IMR-90 (cell line): ENCODE results near the gene RIC8B. TPM values are rescaled to one million over a fixed set of nuclear protein-coding genes. Genes with fewer than 3 reads are reported as not detected.

ENCODE experiments used
- ATAC-seq: fragments of 200-7000 bp; cut with Tn5 transposase; 2 replicates; pipeline ENCODE4 v1.9.1; 2020; ENCODE audit warnings: low read depth, mild to moderate bottlenecking, moderate library complexity
- BruUV-seq: library from RNA; stranded (reverse); fragments of 400-500 nt; replicated peaks from 2 replicates; lab custom pipeline; 2021; lab: Mats Ljungman, UMichigan
- CTCF ChIA-PET: fragments of 300-600 bp; formaldehyde crosslinking; extraction: SDS; loops from one replicate; lab custom pipeline; 2021; ENCODE audit warnings: antibody characterized with exemption; lab: Yijun Ruan, JAX
- POLR2A ChIA-PET: fragments of 300-600 bp; sonication (Branson Sonifier 250); formaldehyde crosslinking; loops from one replicate; lab custom pipeline; 2022; ENCODE audit warnings: antibody characterized with exemption; ENCODE audit not compliant: unreplicated experiment; lab: Charles Lee
- DNase-seq: peaks from one replicate; pipeline ENCODE4 v3.0.0; 2013
- H2AFZ ChIP-seq: replicated peaks from 2 replicates; pipeline ENCODE3; 2013; ENCODE audit warnings: low read length, mild to moderate bottlenecking; ENCODE audit not compliant: poor library complexity
- H2AK5ac ChIP-seq: 2 replicates; pipeline ENCODE4 v1.6.1; 2013; ENCODE audit warnings: low read depth, low read length, inconsistent platforms
- H2AK9ac ChIP-seq: replicated peaks from 2 replicates; pipeline ENCODE3; 2013; ENCODE audit warnings: mild to moderate bottlenecking, low read depth, low read length, moderate library complexity; ENCODE audit not compliant: poor library complexity
- H2BK120ac ChIP-seq: 2 replicates; pipeline ENCODE4 v1.6.1; 2013; ENCODE audit warnings: low read depth, low read length, inconsistent platforms
- H2BK15ac ChIP-seq: 3 replicates; pipeline ENCODE4 v1.6.1; 2013; ENCODE audit warnings: low read depth, low read length, inconsistent platforms
- H2BK20ac ChIP-seq: 2 replicates; pipeline ENCODE4 v1.6.1; 2013; ENCODE audit warnings: low read depth, mild to moderate bottlenecking, inconsistent platforms, low read length, moderate library complexity
- H2BK5ac ChIP-seq: 2 replicates; pipeline ENCODE4 v1.6.1; 2013; ENCODE audit warnings: mild to moderate bottlenecking, low read depth, low read length, inconsistent platforms; ENCODE audit not compliant: poor library complexity, severe bottlenecking
- H3K14ac ChIP-seq: replicated peaks from 2 replicates; pipeline ENCODE4 v1.6.1; 2013; ENCODE audit warnings: low read depth, low read length, inconsistent platforms
- H3K18ac ChIP-seq: 2 replicates; pipeline ENCODE4 v1.6.1; 2013; ENCODE audit warnings: low read depth, low read length, control low read depth
- H3K23ac ChIP-seq: 2 replicates; pipeline ENCODE4 v1.6.1; 2013; ENCODE audit warnings: low read depth, low read length, inconsistent platforms
- H3K27ac ChIP-seq: 2 replicates; pipeline ENCODE4 v1.5.1; 2013; ENCODE audit warnings: mild to moderate bottlenecking, control low read depth, low read length; ENCODE audit not compliant: insufficient read depth
- H3K27me3 ChIP-seq: 2 replicates; pipeline ENCODE4 v1.6.1; 2013; ENCODE audit warnings: low read length; ENCODE audit not compliant: control insufficient read depth, insufficient read depth
- H3K36me3 ChIP-seq: 2 replicates; pipeline ENCODE4 v1.6.1; 2013; ENCODE audit warnings: low read length, mixed read lengths; ENCODE audit not compliant: control insufficient read depth, insufficient read depth
- H3K4ac ChIP-seq: 2 replicates; pipeline ENCODE4 v1.6.1; 2013; ENCODE audit warnings: low read depth, low read length, inconsistent platforms
- H3K4me1 ChIP-seq: 2 replicates; pipeline ENCODE4 v1.6.1; 2013; ENCODE audit warnings: low read length, mixed read lengths; ENCODE audit not compliant: control insufficient read depth, insufficient read depth
- H3K4me2 ChIP-seq: 2 replicates; pipeline ENCODE4 v1.6.1; 2013; ENCODE audit warnings: low read depth, mild to moderate bottlenecking, control low read depth, low read length, moderate library complexity
- H3K4me3 ChIP-seq: 2 replicates; pipeline ENCODE4 v1.5.1; 2013; ENCODE audit warnings: low read depth, mild to moderate bottlenecking, control low read depth, low read length, moderate library complexity; ENCODE audit not compliant: insufficient read depth
- H3K56ac ChIP-seq: 2 replicates; pipeline ENCODE4 v1.6.1; 2013; ENCODE audit warnings: low read length, inconsistent platforms; ENCODE audit not compliant: insufficient read depth; ENCODE audit errors: extremely low read depth
- H3K79me1 ChIP-seq, 2 experiments: 2 replicates each; pipeline ENCODE4 v1.6.1; 2013; ENCODE audit warnings: low read length in 2 of 2, inconsistent platforms in 1 of 2, low read depth in 1 of 2
- H3K9ac ChIP-seq: 2 replicates; pipeline ENCODE4 v1.6.1; 2013; ENCODE audit warnings: low read depth, low read length, control low read depth
- H3K9me1 ChIP-seq: 2 replicates; pipeline ENCODE4 v1.6.1; 2013; ENCODE audit warnings: low read length, inconsistent platforms; ENCODE audit not compliant: insufficient read depth
- H3K9me3 ChIP-seq: 2 replicates; pipeline ENCODE4 v1.6.1; 2013; ENCODE audit warnings: low read length; ENCODE audit not compliant: control insufficient read depth, insufficient read depth
- H4K20me1 ChIP-seq: 2 replicates; pipeline ENCODE4 v1.6.1; 2013; ENCODE audit warnings: low read length, inconsistent platforms; ENCODE audit not compliant: insufficient read depth
- H4K5ac ChIP-seq: 2 replicates; pipeline ENCODE4 v1.6.1; 2013; ENCODE audit warnings: mild to moderate bottlenecking, low read depth, low read length, control low read depth
- H4K8ac ChIP-seq, 2 experiments: 2 replicates each; pipeline ENCODE4 v1.6.1; 2013; ENCODE audit warnings: low read depth in 2 of 2, low read length in 2 of 2, control low read depth in 1 of 2, inconsistent platforms in 1 of 2
- H4K91ac ChIP-seq: 2 replicates; pipeline ENCODE4 v1.6.1; 2013; ENCODE audit warnings: low read depth, low read length, inconsistent platforms; ENCODE audit not compliant: insufficient read depth
- CEBPB ChIP-seq: IDR thresholded peaks from 2 replicates; pipeline ENCODE4 v1.6.1; 2012; ENCODE audit warnings: low read depth, low read length, improper control_type of control experiment
- CTCF ChIP-seq: conservative IDR thresholded peaks from 2 replicates; pipeline ENCODE4 v1.5.1; 2012; ENCODE audit warnings: mild to moderate bottlenecking, low read depth, low read length, improper control_type of control experiment
- FOS ChIP-seq: fragments of 150-350 bp; IDR thresholded peaks from 2 replicates; pipeline ENCODE4 v1.6.1; 2016; ENCODE audit warnings: low read depth, low read length
- MAFK ChIP-seq: IDR thresholded peaks from 2 replicates; pipeline ENCODE4 v1.6.1; 2012; ENCODE audit warnings: low read depth, low read length, improper control_type of control experiment
- NFE2L2 ChIP-seq: fragments of 150-350 bp; IDR thresholded peaks from 2 replicates; pipeline ENCODE4 v1.6.1; 2016; ENCODE audit warnings: low read depth, mild to moderate bottlenecking, low read length
- RCOR1 ChIP-seq: IDR thresholded peaks from 2 replicates; pipeline ENCODE4 v1.6.1; 2012; ENCODE audit warnings: mild to moderate bottlenecking, low read length, improper control_type of control experiment; ENCODE audit not compliant: insufficient replicate concordance
- RFX5 ChIP-seq: IDR thresholded peaks from 2 replicates; pipeline ENCODE4 v1.8.0; 2012; ENCODE audit warnings: low read depth, mild to moderate bottlenecking, low read length, moderate library complexity
- SMC3 ChIP-seq: fragments of 150-350 bp; IDR thresholded peaks from 2 replicates; pipeline ENCODE4 v1.6.1; 2016; ENCODE audit warnings: low read depth, mild to moderate bottlenecking, antibody characterized with exemption, low read length, moderate library complexity
- WGBS, 2 experiments: methylation state at CpG; one replicate each; pipeline versions ENCODE4 v1.1.5 to v1.1.7; 2013; ENCODE audit warnings: missing lambda C conversion rate in 2 of 2; ENCODE audit not compliant: insufficient read length in 1 of 2; ENCODE audit errors: extremely low coverage in 2 of 2; 5-methylcytosine and 5-hydroxymethylcytosine counted together
- dilution Hi-C: fragments of 300-500 bp; cut with HindIII; formaldehyde crosslinking; loops from one replicate; pipeline ENCODE4 v1.14.3; 2018; ENCODE audit warnings: low sequenced_read_pairs; ENCODE audit not compliant: unreplicated experiment
- in situ Hi-C: fragments of 300-500 bp; cut with MboI; formaldehyde crosslinking; loops from 3 replicates; pipeline ENCODE4 v1.14.3; 2019; ENCODE audit warnings: low sequenced_read_pairs, inconsistent platforms, mixed read lengths
- intact Hi-C: fragments of 100-400 bp; cut with micrococcal nuclease; formaldehyde crosslinking; loops from 2 replicates; pipeline ENCODE4 v1.10.0; 2022
- polyA plus RNA-seq, 3 experiments: library from polyadenylated mRNA; depleted of rRNA; stranded (reverse); fragments of >200 nt; gene quantifications; 2 replicates each; pipeline ENCODE4 v1.2.3, GENCODE V29; 2012; ENCODE audit warnings: low replicate concordance in 1 of 3
- total RNA-seq: library from RNA; depleted of rRNA; stranded (reverse); fragments of >200 nt; gene quantifications from 2 replicates; pipeline ENCODE4 v1.2.3, GENCODE V29; 2012
- TF ChIP-seq, protein P1 (sequence below): fragments of 150-350 bp; IDR thresholded peaks from 2 replicates; pipeline ENCODE4 v1.6.1; 2017; ENCODE audit warnings: mild to moderate bottlenecking, antibody characterized with exemption, low read length, low read depth

Gene RIC8B
- total and polyA plus RNA-seq, 2 of the 4 experiments (the other 2 are of a cell fraction), result 5.5 to 19.5 TPM

GRCh38 chr12:106878804-106879203, 104.3 kb downstream of the RIC8B start:
- dilution Hi-C loops, result no loop called here

More at GRCh38 chr12:106878804-106879203, 104.3 kb downstream of the RIC8B start:
- peaks cover 0 to 4% of the 10 kb centered on the region in 2 experiments; a peak in 1 of 4 replicates for H3K79me1 ChIP-seq
- H2BK120ac ChIP-seq, result no peak overlapping the region
- TF ChIP-seq SMC3 (no peak), NFE2L2 (no peak), CTCF (no peak), RCOR1 (no peak), FOS (no peak), RFX5 (no peak), MAFK (no peak), CEBPB (no peak)
- TF ChIP-seq, protein P1, sequence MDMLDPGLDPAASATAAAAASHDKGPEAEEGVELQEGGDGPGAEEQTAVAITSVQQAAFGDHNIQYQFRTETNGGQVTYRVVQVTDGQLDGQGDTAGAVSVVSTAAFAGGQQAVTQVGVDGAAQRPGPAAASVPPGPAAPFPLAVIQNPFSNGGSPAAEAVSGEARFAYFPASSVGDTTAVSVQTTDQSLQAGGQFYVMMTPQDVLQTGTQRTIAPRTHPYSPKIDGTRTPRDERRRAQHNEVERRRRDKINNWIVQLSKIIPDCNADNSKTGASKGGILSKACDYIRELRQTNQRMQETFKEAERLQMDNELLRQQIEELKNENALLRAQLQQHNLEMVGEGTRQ, result no peak
- no peaks in the 10 kb centered on the region for H3K4me1 ChIP-seq
- no peak overlapping the region for H2BK15ac ChIP-seq
- ATAC-seq, result no peak
- POLR2A ChIA-PET, result no interaction called here
- H2AFZ ChIP-seq, result no peak overlapping the region
- H4K20me1 ChIP-seq, result no peaks in the 10 kb centered on the region
- no peak overlapping the region for H2BK5ac ChIP-seq
- intact Hi-C loops, result no loop called here
- H3K9me1 ChIP-seq, result no peaks in the 10 kb centered on the region; the same call in 1 of the 2 replicates
- no peak overlapping the region for H2AK9ac ChIP-seq
- no peak overlapping the region for H3K4me3 ChIP-seq
- no peaks in the 10 kb centered on the region for H3K9me3 ChIP-seq
- no TSS peak for BruUV-seq
- WGBS, 2 experiments, result no CpG with 5 or more reads among the region's 5 CpGs
- DNase-seq, result no peak
- H3K27me3 ChIP-seq, result no peaks in the 10 kb centered on the region
- no peak overlapping the region for H4K91ac ChIP-seq
- H3K4ac ChIP-seq, result no peak overlapping the region
- no peak overlapping the region for H3K9ac ChIP-seq
- no peak overlapping the region for H4K8ac ChIP-seq
- H3K14ac ChIP-seq, result no peak overlapping the region
- H3K18ac ChIP-seq, result no peak overlapping the region
- CTCF ChIA-PET, result interaction anchor here (0.7 kb wide), 1 partner anchor 14 kb away, joined by 3 read pairs; no protein-coding TSS in a partner anchor
- no peak overlapping the region for H3K56ac ChIP-seq
- no peak overlapping the region for H3K23ac ChIP-seq
- H3K27ac ChIP-seq, result no peak overlapping the region
- in situ Hi-C loops, result no loop called here
- no peak overlapping the region for H3K4me2 ChIP-seq
- H3K36me3 ChIP-seq, result peaks cover 7% of the 10 kb centered on the region
- no peak overlapping the region for H2BK20ac ChIP-seq
- no peak overlapping the region for H4K5ac ChIP-seq
- H2AK5ac ChIP-seq, result no peak overlapping the region
